Caco-2 (cell line): Measurements from ENCODE around the gene DPM1. TPM values are rescaled to one million over a fixed set of nuclear protein-coding genes. Genes with fewer than 3 reads are reported as not detected.

Experiments
- BruUV-seq: library from RNA; stranded (reverse); fragments of 400-500 nt; replicated peaks from 2 replicates; lab custom pipeline; 2021; lab: Mats Ljungman, UMichigan
- CTCF ChIA-PET: fragments of 300-600 bp; sonication (Branson Sonifier 250); formaldehyde crosslinking; loops from one replicate; lab custom pipeline; 2022; ENCODE audit warnings: antibody characterized with exemption; lab: Charles Lee
- POLR2A ChIA-PET: fragments of 300-600 bp; sonication (Branson Sonifier 250); formaldehyde crosslinking; loops from one replicate; lab custom pipeline; 2022; ENCODE audit warnings: antibody characterized with exemption; lab: Charles Lee
- DNase-seq, 2 experiments: peaks; one replicate each; pipeline versions ENCODE4 v3.0.0 to v3.0.0-alpha.2; 2020 to 2022
- H3K27me3 ChIP-seq: replicated peaks from 2 replicates; pipeline ENCODE4 v1.6.0; 2011; ENCODE audit warnings: low read length; ENCODE audit not compliant: control insufficient read depth, insufficient read depth
- H3K36me3 ChIP-seq: 2 replicates; pipeline ENCODE4 v1.5.1; 2011; ENCODE audit warnings: low read length; ENCODE audit not compliant: control insufficient read depth, insufficient read depth
- H3K4me1 ChIP-seq: fragments of 250-450 bp; sonication (Bioruptor Pico); 2 replicates; pipeline ENCODE4 v1.5.1; 2020; ENCODE audit warnings: mild to moderate bottlenecking
- H3K4me3 ChIP-seq: 2 replicates; pipeline ENCODE4 v1.5.1; 2011; ENCODE audit warnings: low read depth, mild to moderate bottlenecking, control low read depth, low read length
- H3K9me3 ChIP-seq: fragments of 250-450 bp; sonication (Bioruptor Pico); 2 replicates; pipeline ENCODE4 v1.5.1; 2020; ENCODE audit warnings: mild to moderate bottlenecking, moderate library complexity
- H3K27ac Mint-ChIP-seq: one replicate; pipeline ENCODE4 v1.8.0; 2022; ENCODE audit warnings: mixed read lengths; ENCODE audit not compliant: unreplicated experiment
- H3K27me3 Mint-ChIP-seq: one replicate; pipeline ENCODE4 v1.8.0; 2022; ENCODE audit warnings: mixed read lengths; ENCODE audit not compliant: insufficient read depth, unreplicated experiment
- H3K36me3 Mint-ChIP-seq: one replicate; pipeline ENCODE4 v1.8.0; 2022; ENCODE audit warnings: mild to moderate bottlenecking, mixed read lengths; ENCODE audit not compliant: insufficient read depth, unreplicated experiment
- H3K4me1 Mint-ChIP-seq: one replicate; pipeline ENCODE4 v1.8.0; 2022; ENCODE audit warnings: low read depth, mixed read lengths; ENCODE audit not compliant: unreplicated experiment
- H3K4me3 Mint-ChIP-seq: one replicate; pipeline ENCODE4 v1.8.0; 2022; ENCODE audit warnings: mild to moderate bottlenecking, moderate library complexity, mixed read lengths; ENCODE audit not compliant: unreplicated experiment
- H3K9me3 Mint-ChIP-seq: one replicate; pipeline ENCODE4 v1.8.0; 2022; ENCODE audit warnings: mixed read lengths; ENCODE audit not compliant: unreplicated experiment
- CTCF ChIP-seq, 2 experiments: fragments of 200-600 bp in 1 of 2; IDR thresholded peaks; 1 replicate in 1 of 2; 2 replicates in 1 of 2; pipeline versions ENCODE4 v1.5.1 to v1.8.0; 2011 to 2022; ENCODE audit warnings: antibody characterized with exemption in 1 of 2, control low read depth in 1 of 2, inconsistent platforms in 1 of 2, low read depth in 1 of 2, low read length in 1 of 2, mild to moderate bottlenecking in 1 of 2, moderate library complexity in 1 of 2; ENCODE audit not compliant: insufficient read depth in 1 of 2, severe bottlenecking in 1 of 2, unreplicated experiment in 1 of 2
- intact Hi-C: fragments of 100-400 bp; cut with micrococcal nuclease; formaldehyde crosslinking; loops from one replicate; pipeline ENCODE4 v1.10.0; 2022; ENCODE audit not compliant: unreplicated experiment
- total RNA-seq: library from RNA; stranded (reverse); gene quantifications from 2 replicates; pipeline ENCODE4 v1.2.3, GENCODE V29; 2022

The DPM1 gene
- total RNA-seq, 1 experiment from 2014 or later = 188 TPM

GRCh38 chr20:50911716-50912115 lies 46.6 kb downstream of the DPM1 start:
- peaks cover 81% of the 10 kb centered on the region for H3K36me3 Mint-ChIP-seq
- Histone ChIP-seq H3K27me3 (no peaks in the 10 kb centered on the region), H3K36me3 (peaks cover 6% of the 10 kb centered on the region), H3K9me3 (no peaks in the 10 kb centered on the region), H3K4me3 (no peak overlapping the region), H3K4me1 (peaks cover 54% of the 10 kb centered on the region)
- no peaks in the 10 kb centered on the region for H3K27me3 Mint-ChIP-seq
- ChIA-PET POLR2A (interaction anchor here (0.7 to 2.0 kb wide), 4 partner anchors 12 to 121 kb away, joined by 3 to 23 read pairs (median 5); partner anchors contain the start of genes ADNP and DPM1), CTCF (interaction anchor here (0.9 to 2.4 kb wide), 7 partner anchors 18 to 121 kb away, joined by 3 to 17 read pairs (median 8); partner anchors contain the start of genes ADNP and BCAS4)
- peaks cover 73% of the 10 kb centered on the region for H3K4me1 Mint-ChIP-seq
- intact Hi-C loops = loop anchor here (1.0 to 10.0 kb wide), 3 partner anchors 16 to 397 kb away; partner anchors contain the start of gene PTPN1
- H3K9me3 Mint-ChIP-seq = no peaks in the 10 kb centered on the region
- H3K4me3 Mint-ChIP-seq = peak overlapping the region; percentile 44
- no TSS peak for BruUV-seq
- peak overlapping the region; percentile 22 for H3K27ac Mint-ChIP-seq
- peak in 1 of 2 experiments; percentile 54 for DNase-seq
- TF ChIP-seq CTCF (IDR thresholded peaks at IDR 0.05; ENCODE audit: insufficient read depth in 1 of 2, low read depth in 1 of 2, low read length in 1 of 2, severe bottlenecking in 1 of 2, unreplicated experiment in 1 of 2) = no peak

GRCh38 chr20:50911030-50911429 lies 47.3 kb downstream of the DPM1 start:
- H3K27ac Mint-ChIP-seq = peak overlapping the region; percentile 22
- DNase-seq = no peak
- H3K36me3 ChIP-seq = peaks cover 6% of the 10 kb centered on the region
- intact Hi-C loops = loop anchor here (1.0 to 10.0 kb wide), 3 partner anchors 16 to 396 kb away; partner anchors contain the start of gene PTPN1
- no peaks in the 10 kb centered on the region for H3K27me3 Mint-ChIP-seq
- TF ChIP-seq CTCF (IDR thresholded peaks at IDR 0.05; ENCODE audit: insufficient read depth in 1 of 2, low read depth in 1 of 2, low read length in 1 of 2, severe bottlenecking in 1 of 2, unreplicated experiment in 1 of 2) = no peak
- peaks cover 82% of the 10 kb centered on the region for H3K36me3 Mint-ChIP-seq
- peaks cover 47% of the 10 kb centered on the region for H3K4me1 ChIP-seq
- no peak overlapping the region for H3K4me3 Mint-ChIP-seq
- H3K27me3 ChIP-seq = no peaks in the 10 kb centered on the region
- no peak overlapping the region for H3K4me3 ChIP-seq
- ChIA-PET CTCF (interaction anchor here (0.5 to 2.4 kb wide), 7 partner anchors 18 to 248 kb away, joined by 3 to 17 read pairs (median 8); partner anchors contain the start of genes ADNP and BCAS4), POLR2A (interaction anchor here (0.5 to 2.0 kb wide), 5 partner anchors 13 to 120 kb away, joined by 3 to 23 read pairs (median 5); partner anchors contain the start of genes ADNP and DPM1)
- H3K9me3 ChIP-seq = no peaks in the 10 kb centered on the region
- peaks cover 66% of the 10 kb centered on the region for H3K4me1 Mint-ChIP-seq
- no peaks in the 10 kb centered on the region for H3K9me3 Mint-ChIP-seq
- no TSS peak for BruUV-seq

- Mint-ChIP-seq H3K9me3 (no peaks in the 10 kb centered on the region), H3K36me3 (peaks cover 87% of the 10 kb centered on the region), H3K4me3 (no peak overlapping the region), H3K27me3 (no peaks in the 10 kb centered on the region), H3K27ac (no peak overlapping the region), H3K4me1 (peaks cover 60% of the 10 kb centered on the region)
- DNase-seq = no peak
- Histone ChIP-seq H3K4me3 (no peak overlapping the region), H3K9me3 (no peaks in the 10 kb centered on the region), H3K27me3 (no peaks in the 10 kb centered on the region), H3K4me1 (peaks cover 35% of the 10 kb centered on the region), H3K36me3 (peaks cover 6% of the 10 kb centered on the region)
- ChIA-PET CTCF (interaction anchor here (1.2 to 1.7 kb wide), 3 partner anchors 10 to 122 kb away, joined by 3 to 4 read pairs (median 3); no protein-coding TSS in a partner anchor), POLR2A (no interaction called here)
- intact Hi-C loops = no loop called here
- no peak for TF ChIP-seq CTCF (IDR thresholded peaks at IDR 0.05; ENCODE audit: insufficient read depth in 1 of 2, low read depth in 1 of 2, low read length in 1 of 2, severe bottlenecking in 1 of 2, unreplicated experiment in 1 of 2)
- no TSS peak for BruUV-seq
Observed at GRCh38 chr20:50909413-50909812, 48.9 kb downstream of the DPM1 start.
